H1 (cell line): ENCODE data around the gene ARHGAP32. TPM values are rescaled to one million over a fixed set of nuclear protein-coding genes. Genes with fewer than 3 reads are reported as not detected.

Experiments used
- EZH2 ChIP-seq: fragments of 200-600 bp; sonication (generic); IDR thresholded peaks from 2 replicates; pipeline ENCODE4 v1.7.1; 2012; ENCODE audit warnings: low read depth, mild to moderate bottlenecking, moderate library complexity, low read length, inconsistent platforms; ENCODE audit not compliant: severe bottlenecking
- HDAC2 ChIP-seq, 2 experiments: fragments of 300-600 bp in 1 of 2; sonication (generic) in 1 of 2; IDR thresholded peaks; 2 replicates each; pipeline ENCODE4 v1.6.1; 2011 to 2012; ENCODE audit warnings: low read depth in 2 of 2, low read length in 2 of 2, mild to moderate bottlenecking in 2 of 2, moderate library complexity in 2 of 2, borderline replicate concordance in 1 of 2, inconsistent platforms in 1 of 2
- JUN ChIP-seq: IDR thresholded peaks from 2 replicates; pipeline ENCODE4 v1.6.1; 2011; ENCODE audit warnings: low read depth, mild to moderate bottlenecking, improper control_type of control experiment, low read length
- JUND ChIP-seq: IDR thresholded peaks from 2 replicates; pipeline ENCODE4 v1.6.1; 2011; ENCODE audit warnings: mild to moderate bottlenecking, improper control_type of control experiment, low read length
- POLR2A ChIP-seq, 2 experiments: IDR thresholded peaks; 1 replicate in 1 of 2; 2 replicates in 1 of 2; pipeline ENCODE4 v1.6.1; 2011; ENCODE audit warnings: low read depth in 2 of 2, low read length in 2 of 2, mild to moderate bottlenecking in 2 of 2; ENCODE audit errors: control extremely low read depth in 1 of 2
- POU5F1 ChIP-seq: IDR thresholded peaks from 2 replicates; pipeline ENCODE4 v1.6.1; 2011; ENCODE audit warnings: low read depth, mild to moderate bottlenecking, low read length, moderate library complexity
- RAD21 ChIP-seq, 2 experiments: IDR thresholded peaks in 1 of 2; conservative IDR thresholded peaks in 1 of 2; 2 replicates each; pipeline ENCODE4 v1.6.1; 2011; ENCODE audit warnings: low read depth in 2 of 2, low read length in 2 of 2, improper control_type of control experiment in 1 of 2, inconsistent platforms in 1 of 2, mild to moderate bottlenecking in 1 of 2, moderate library complexity in 1 of 2
- RBBP5 ChIP-seq: IDR thresholded peaks from 2 replicates; pipeline ENCODE4 v1.7.1; 2012; ENCODE audit warnings: low read depth, mild to moderate bottlenecking, inconsistent platforms, low read length, moderate library complexity, borderline replicate concordance
- SP4 ChIP-seq: IDR thresholded peaks from 2 replicates; pipeline ENCODE4 v1.6.1; 2012; ENCODE audit warnings: low read length, inconsistent platforms
- SRF ChIP-seq: IDR thresholded peaks from 2 replicates; pipeline ENCODE4 v1.6.1; 2011; ENCODE audit warnings: mild to moderate bottlenecking, low read depth, low read length, moderate library complexity
- TEAD4 ChIP-seq: IDR thresholded peaks from 2 replicates; pipeline ENCODE4 v1.6.1; 2012; ENCODE audit warnings: low read depth, low read length, inconsistent platforms, mixed read lengths
- ZNF274 ChIP-seq: IDR thresholded peaks from 2 replicates; pipeline ENCODE4 v1.7.0; 2012; ENCODE audit warnings: low read length, borderline replicate concordance; ENCODE audit errors: extremely low read depth
- polyA plus RNA-seq, 7 experiments: library from polyadenylated mRNA; depleted of rRNA in 3 of 7; stranded (reverse) in 5 of 7; unstranded in 2 of 7; fragments of >200 nt in 5 of 7; fragments of 200-250 nt in 2 of 7; gene quantifications; 1 replicate in 5 of 7; 2 replicates in 1 of 7; 4 replicates in 1 of 7; pipeline versions ENCODE4 v1.2.1 to v1.2.3, GENCODE V29; 2011 to 2013; ENCODE audit warnings: missing spikeins in 2 of 7, mixed read lengths in 2 of 7
- total RNA-seq: library from RNA; stranded (reverse); fragmentation: NEBNext Ultra II Directional; extraction: Animal tissue kit (Norgen Biotek cat#: 25700); gene quantifications from 2 replicates; pipeline ENCODE4 v1.2.1, GENCODE V29; 2021
- TF ChIP-seq, protein P1 (sequence below): fragments of 300-600 bp; sonication (generic); IDR thresholded peaks from 2 replicates; pipeline ENCODE4 v1.7.1; 2012; ENCODE audit warnings: low read length, moderate library complexity, mild to moderate bottlenecking, inconsistent platforms; ENCODE audit not compliant: insufficient replicate concordance

Gene ARHGAP32
- total and polyA plus RNA-seq, 2 of the 8 experiments (the other 6 are each of a cell fraction or from before 2014, with no cell fraction given) = 13.7 to 30.0 TPM

DNA sequence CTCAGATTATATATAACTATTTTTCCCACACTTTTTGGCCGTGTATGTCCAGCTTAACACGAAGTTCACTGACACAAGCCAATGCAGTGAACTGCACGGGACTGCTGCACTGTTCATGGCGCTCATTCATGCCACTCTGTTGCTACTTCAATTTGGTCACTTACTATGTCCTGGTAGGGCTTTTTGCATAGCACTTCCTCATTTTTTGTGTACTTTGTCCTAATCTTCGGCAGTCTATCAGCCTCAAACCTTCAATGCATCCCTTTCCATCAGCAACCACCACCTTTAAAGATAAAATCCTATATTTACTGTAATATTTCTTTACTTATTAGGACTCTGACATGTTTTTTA lies 18.7 kb upstream of the ARHGAP32 start (continued):
- TF ChIP-seq, protein P1, sequence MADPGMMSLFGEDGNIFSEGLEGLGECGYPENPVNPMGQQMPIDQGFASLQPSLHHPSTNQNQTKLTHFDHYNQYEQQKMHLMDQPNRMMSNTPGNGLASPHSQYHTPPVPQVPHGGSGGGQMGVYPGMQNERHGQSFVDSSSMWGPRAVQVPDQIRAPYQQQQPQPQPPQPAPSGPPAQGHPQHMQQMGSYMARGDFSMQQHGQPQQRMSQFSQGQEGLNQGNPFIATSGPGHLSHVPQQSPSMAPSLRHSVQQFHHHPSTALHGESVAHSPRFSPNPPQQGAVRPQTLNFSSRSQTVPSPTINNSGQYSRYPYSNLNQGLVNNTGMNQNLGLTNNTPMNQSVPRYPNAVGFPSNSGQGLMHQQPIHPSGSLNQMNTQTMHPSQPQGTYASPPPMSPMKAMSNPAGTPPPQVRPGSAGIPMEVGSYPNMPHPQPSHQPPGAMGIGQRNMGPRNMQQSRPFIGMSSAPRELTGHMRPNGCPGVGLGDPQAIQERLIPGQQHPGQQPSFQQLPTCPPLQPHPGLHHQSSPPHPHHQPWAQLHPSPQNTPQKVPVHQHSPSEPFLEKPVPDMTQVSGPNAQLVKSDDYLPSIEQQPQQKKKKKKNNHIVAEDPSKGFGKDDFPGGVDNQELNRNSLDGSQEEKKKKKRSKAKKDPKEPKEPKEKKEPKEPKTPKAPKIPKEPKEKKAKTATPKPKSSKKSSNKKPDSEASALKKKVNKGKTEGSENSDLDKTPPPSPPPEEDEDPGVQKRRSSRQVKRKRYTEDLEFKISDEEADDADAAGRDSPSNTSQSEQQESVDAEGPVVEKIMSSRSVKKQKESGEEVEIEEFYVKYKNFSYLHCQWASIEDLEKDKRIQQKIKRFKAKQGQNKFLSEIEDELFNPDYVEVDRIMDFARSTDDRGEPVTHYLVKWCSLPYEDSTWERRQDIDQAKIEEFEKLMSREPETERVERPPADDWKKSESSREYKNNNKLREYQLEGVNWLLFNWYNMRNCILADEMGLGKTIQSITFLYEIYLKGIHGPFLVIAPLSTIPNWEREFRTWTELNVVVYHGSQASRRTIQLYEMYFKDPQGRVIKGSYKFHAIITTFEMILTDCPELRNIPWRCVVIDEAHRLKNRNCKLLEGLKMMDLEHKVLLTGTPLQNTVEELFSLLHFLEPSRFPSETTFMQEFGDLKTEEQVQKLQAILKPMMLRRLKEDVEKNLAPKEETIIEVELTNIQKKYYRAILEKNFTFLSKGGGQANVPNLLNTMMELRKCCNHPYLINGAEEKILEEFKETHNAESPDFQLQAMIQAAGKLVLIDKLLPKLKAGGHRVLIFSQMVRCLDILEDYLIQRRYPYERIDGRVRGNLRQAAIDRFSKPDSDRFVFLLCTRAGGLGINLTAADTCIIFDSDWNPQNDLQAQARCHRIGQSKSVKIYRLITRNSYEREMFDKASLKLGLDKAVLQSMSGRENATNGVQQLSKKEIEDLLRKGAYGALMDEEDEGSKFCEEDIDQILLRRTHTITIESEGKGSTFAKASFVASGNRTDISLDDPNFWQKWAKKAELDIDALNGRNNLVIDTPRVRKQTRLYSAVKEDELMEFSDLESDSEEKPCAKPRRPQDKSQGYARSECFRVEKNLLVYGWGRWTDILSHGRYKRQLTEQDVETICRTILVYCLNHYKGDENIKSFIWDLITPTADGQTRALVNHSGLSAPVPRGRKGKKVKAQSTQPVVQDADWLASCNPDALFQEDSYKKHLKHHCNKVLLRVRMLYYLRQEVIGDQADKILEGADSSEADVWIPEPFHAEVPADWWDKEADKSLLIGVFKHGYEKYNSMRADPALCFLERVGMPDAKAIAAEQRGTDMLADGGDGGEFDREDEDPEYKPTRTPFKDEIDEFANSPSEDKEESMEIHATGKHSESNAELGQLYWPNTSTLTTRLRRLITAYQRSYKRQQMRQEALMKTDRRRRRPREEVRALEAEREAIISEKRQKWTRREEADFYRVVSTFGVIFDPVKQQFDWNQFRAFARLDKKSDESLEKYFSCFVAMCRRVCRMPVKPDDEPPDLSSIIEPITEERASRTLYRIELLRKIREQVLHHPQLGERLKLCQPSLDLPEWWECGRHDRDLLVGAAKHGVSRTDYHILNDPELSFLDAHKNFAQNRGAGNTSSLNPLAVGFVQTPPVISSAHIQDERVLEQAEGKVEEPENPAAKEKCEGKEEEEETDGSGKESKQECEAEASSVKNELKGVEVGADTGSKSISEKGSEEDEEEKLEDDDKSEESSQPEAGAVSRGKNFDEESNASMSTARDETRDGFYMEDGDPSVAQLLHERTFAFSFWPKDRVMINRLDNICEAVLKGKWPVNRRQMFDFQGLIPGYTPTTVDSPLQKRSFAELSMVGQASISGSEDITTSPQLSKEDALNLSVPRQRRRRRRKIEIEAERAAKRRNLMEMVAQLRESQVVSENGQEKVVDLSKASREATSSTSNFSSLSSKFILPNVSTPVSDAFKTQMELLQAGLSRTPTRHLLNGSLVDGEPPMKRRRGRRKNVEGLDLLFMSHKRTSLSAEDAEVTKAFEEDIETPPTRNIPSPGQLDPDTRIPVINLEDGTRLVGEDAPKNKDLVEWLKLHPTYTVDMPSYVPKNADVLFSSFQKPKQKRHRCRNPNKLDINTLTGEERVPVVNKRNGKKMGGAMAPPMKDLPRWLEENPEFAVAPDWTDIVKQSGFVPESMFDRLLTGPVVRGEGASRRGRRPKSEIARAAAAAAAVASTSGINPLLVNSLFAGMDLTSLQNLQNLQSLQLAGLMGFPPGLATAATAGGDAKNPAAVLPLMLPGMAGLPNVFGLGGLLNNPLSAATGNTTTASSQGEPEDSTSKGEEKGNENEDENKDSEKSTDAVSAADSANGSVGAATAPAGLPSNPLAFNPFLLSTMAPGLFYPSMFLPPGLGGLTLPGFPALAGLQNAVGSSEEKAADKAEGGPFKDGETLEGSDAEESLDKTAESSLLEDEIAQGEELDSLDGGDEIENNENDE = no peak
- TF ChIP-seq JUN = no peak
- TF ChIP-seq SP4 = no peak
- no peak for TF ChIP-seq TEAD4
- TF ChIP-seq ZNF274 = no peak
- no peak for TF ChIP-seq POU5F1
- TF ChIP-seq JUND = no peak
- TF ChIP-seq SRF = no peak
- no peak for TF ChIP-seq RAD21 (IDR thresholded peaks at IDR 0.05 in 1 of 2, conservative IDR thresholded peaks at IDR 0.05 in 1 of 2; ENCODE audit: low read depth in 2 of 2, low read length in 2 of 2)
- no peak for TF ChIP-seq EZH2
- no peak for TF ChIP-seq POLR2A (IDR thresholded peaks at IDR 0.05; ENCODE audit: control extremely low read depth in 1 of 2, low read depth in 2 of 2, low read length in 2 of 2)
- TF ChIP-seq HDAC2 (IDR thresholded peaks at IDR 0.05; ENCODE audit: borderline replicate concordance in 1 of 2, low read depth in 2 of 2, low read length in 2 of 2) = no peak
- TF ChIP-seq RBBP5 = no peak
